ENCODE data around the gene NOTCH1.

NOTCH1 gene

GRCh38 chr9:136546697-136547501, 1.1 kb upstream of the NOTCH1 start:
- H3K9ac ChIP-seq (ENCODE audit: low read depth, low read length) = peak overlapping the region; percentile 47
- H3K27me3 ChIP-seq (ENCODE audit: control insufficient read depth, insufficient read depth, low read length) = no peaks in the 10 kb centered on the region
- H3K4me3 ChIP-seq (ENCODE audit: low read depth, low read length) = peak overlapping the region; percentile 53

GRCh38 chr9:136545692-136545964, 220 bp downstream of the NOTCH1 start:
- peak overlapping the region; percentile 72 for H3K4me3 ChIP-seq (ENCODE audit: low read depth, low read length)
- H3K9me3 ChIP-seq (ENCODE audit: control insufficient read depth, insufficient read depth, low read length) = no peaks in the 10 kb centered on the region
- no peak overlapping the region for H3K9ac ChIP-seq (ENCODE audit: low read depth, low read length)
- H3K4me1 ChIP-seq (ENCODE audit: control insufficient read depth, insufficient read depth, low read length) = peaks cover 3% of the 10 kb centered on the region
- peaks cover 22% of the 10 kb centered on the region for H3K36me3 ChIP-seq (ENCODE audit: control insufficient read depth, insufficient read depth, low read length)
- no peaks in the 10 kb centered on the region for H3K27me3 ChIP-seq (ENCODE audit: control insufficient read depth, insufficient read depth, low read length)

More at GRCh38 chr9:136546697-136547501, 1.1 kb upstream of the NOTCH1 start:
- Histone ChIP-seq H3K36me3 (ENCODE audit: control insufficient read depth, insufficient read depth, low read length) (peaks cover 11% of the 10 kb centered on the region), H3K9me3 (ENCODE audit: control insufficient read depth, insufficient read depth, low read length) (no peaks in the 10 kb centered on the region), H3K4me1 (ENCODE audit: control insufficient read depth, insufficient read depth, low read length) (peaks cover 3% of the 10 kb centered on the region)

DNA sequence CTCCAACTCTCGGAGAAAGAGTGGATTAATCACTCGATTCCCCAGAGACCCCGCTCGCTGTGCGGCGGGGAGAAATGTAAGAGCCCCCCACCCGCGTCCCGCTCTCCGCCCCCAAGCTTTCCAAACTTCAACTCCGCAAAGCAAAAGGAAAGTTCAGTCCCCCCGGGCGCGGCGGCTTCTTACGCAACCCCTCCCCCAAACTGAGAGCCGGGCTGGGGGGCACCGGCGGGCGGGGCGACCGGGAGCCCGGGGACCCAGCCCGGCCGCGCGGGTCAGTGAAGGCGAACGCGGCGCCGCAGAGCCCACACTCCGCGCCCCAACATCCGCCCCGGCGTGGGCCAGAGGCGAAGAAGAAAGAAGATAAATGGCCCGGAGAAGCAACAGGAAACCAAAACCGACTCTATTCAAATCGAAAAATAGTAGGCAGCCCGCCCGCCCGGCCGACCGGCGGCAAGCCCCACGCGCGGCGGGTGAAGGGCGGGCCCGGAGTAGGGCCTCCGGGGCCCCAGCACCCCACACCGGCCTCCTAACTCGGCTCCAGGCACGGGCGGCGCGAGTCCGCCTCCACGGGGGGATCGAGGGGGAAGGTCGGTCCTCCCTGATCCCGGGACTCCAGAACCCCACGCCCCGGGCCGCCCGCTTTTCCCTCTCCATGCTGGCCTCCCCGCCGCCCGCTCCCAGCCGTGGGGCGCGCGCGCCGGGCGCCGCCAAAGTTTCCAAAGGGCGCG, 720 bp downstream of the NOTCH1 start:
- H3K4me3 ChIP-seq (ENCODE audit: low read depth, low read length) = peak overlapping the region; percentile 72
- no peaks in the 10 kb centered on the region for H3K27me3 ChIP-seq (ENCODE audit: control insufficient read depth, insufficient read depth, low read length)
- peak overlapping the region; percentile 37 for H3K9ac ChIP-seq (ENCODE audit: low read depth, low read length)
- peaks cover 21% of the 10 kb centered on the region for H3K36me3 ChIP-seq (ENCODE audit: control insufficient read depth, insufficient read depth, low read length)
- no peaks in the 10 kb centered on the region for H3K9me3 ChIP-seq (ENCODE audit: control insufficient read depth, insufficient read depth, low read length)
- peaks cover 3% of the 10 kb centered on the region for H3K4me1 ChIP-seq (ENCODE audit: control insufficient read depth, insufficient read depth, low read length)

DNA sequence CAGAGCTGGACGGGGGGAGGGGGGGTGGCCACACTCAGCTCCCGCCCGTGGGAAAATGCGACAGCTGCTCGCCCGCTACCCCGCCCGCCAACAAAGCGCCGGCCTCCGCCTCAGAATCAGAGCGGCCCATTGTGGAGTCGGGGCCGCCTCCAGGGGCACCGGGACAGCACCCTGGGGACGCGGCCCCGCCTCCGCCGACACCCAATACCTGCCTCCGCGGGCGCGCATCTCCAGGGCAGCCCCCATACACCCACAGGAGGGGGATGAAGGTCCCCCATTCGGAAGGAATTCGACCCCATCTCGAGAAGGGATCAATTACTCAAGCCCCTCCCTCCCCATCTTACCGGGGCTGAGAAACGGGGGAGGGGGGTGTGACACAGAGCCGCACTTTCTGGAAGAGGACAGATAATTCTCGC, 1.3 kb downstream of the NOTCH1 start:
- Histone ChIP-seq H3K9me3 (ENCODE audit: control insufficient read depth, insufficient read depth, low read length) (no peaks in the 10 kb centered on the region), H3K4me1 (ENCODE audit: control insufficient read depth, insufficient read depth, low read length) (peaks cover 3% of the 10 kb centered on the region), H3K9ac (ENCODE audit: low read depth, low read length) (peak overlapping the region; percentile 37), H3K36me3 (ENCODE audit: control insufficient read depth, insufficient read depth, low read length) (peaks cover 19% of the 10 kb centered on the region), H3K4me3 (ENCODE audit: low read depth, low read length) (peak overlapping the region; percentile 72), H3K27me3 (ENCODE audit: control insufficient read depth, insufficient read depth, low read length) (no peaks in the 10 kb centered on the region)

DNA sequence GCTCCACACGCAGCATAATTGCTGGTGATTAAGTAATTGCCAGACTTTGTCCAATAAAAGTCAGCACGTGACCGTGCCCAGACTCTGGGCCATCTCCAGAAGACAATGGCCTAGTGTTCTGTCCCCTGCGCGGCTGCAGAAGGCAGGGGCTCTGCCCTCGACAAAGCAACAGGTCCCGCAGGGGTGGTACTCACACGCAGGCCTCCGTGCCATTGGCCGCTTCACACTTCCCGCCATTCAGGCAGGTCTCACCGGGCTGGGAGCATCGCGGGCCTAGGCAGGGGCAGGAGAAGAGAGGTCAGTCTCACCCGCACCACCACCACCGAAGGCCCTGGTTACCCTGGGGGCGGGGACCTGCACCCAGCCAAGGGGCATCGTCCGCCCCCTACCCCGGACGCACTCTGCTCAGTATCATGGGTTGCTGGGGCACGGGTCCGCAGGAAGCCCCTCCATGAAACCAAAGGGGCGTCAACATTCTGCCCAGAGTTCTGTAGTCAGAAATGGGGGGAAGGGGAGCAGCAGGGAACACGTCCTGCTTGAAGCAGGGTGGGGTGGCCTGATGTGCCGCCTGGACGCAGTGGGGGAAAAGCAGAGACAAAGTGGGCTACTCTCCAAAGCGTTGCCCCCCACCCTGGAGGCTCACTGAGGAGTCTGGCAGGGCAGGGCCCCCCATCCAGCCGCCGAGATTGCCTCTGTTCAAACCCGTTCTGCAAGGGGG, 1.9 kb downstream of the NOTCH1 start:
- Histone ChIP-seq H3K9ac (ENCODE audit: low read depth, low read length) (no peak overlapping the region), H3K4me3 (ENCODE audit: low read depth, low read length) (peak overlapping the region; percentile 72), H3K36me3 (ENCODE audit: control insufficient read depth, insufficient read depth, low read length) (peaks cover 19% of the 10 kb centered on the region), H3K4me1 (ENCODE audit: control insufficient read depth, insufficient read depth, low read length) (peaks cover 3% of the 10 kb centered on the region), H3K27me3 (ENCODE audit: control insufficient read depth, insufficient read depth, low read length) (no peaks in the 10 kb centered on the region), H3K9me3 (ENCODE audit: control insufficient read depth, insufficient read depth, low read length) (no peaks in the 10 kb centered on the region)

DNA sequence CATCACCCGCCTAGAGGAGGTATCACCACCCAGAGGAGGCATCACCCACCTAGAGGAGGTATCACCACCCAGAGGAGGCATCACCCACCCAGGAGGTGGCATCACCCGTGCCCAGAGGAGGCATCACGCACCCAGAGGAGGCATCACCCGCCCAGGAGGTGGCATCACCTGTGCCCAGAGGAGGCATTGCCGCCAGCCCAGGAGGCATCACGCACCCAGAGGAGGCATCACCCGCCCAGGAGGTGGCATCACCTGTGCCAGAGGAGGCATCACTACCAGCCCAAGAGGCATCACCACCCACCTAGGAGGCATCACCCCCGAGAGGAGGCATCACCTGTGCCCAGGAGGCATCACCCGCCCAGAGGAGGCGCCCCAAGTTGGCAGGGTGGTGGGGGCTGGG, 2.6 kb downstream of the NOTCH1 start:
- Histone ChIP-seq H3K27me3 (ENCODE audit: control insufficient read depth, insufficient read depth, low read length) (no peaks in the 10 kb centered on the region), H3K9ac (ENCODE audit: low read depth, low read length) (no peak overlapping the region), H3K9me3 (ENCODE audit: control insufficient read depth, insufficient read depth, low read length) (no peaks in the 10 kb centered on the region), H3K36me3 (ENCODE audit: control insufficient read depth, insufficient read depth, low read length) (peaks cover 19% of the 10 kb centered on the region), H3K4me3 (ENCODE audit: low read depth, low read length) (no peak overlapping the region), H3K4me1 (ENCODE audit: control insufficient read depth, insufficient read depth, low read length) (peaks cover 3% of the 10 kb centered on the region)

DNA sequence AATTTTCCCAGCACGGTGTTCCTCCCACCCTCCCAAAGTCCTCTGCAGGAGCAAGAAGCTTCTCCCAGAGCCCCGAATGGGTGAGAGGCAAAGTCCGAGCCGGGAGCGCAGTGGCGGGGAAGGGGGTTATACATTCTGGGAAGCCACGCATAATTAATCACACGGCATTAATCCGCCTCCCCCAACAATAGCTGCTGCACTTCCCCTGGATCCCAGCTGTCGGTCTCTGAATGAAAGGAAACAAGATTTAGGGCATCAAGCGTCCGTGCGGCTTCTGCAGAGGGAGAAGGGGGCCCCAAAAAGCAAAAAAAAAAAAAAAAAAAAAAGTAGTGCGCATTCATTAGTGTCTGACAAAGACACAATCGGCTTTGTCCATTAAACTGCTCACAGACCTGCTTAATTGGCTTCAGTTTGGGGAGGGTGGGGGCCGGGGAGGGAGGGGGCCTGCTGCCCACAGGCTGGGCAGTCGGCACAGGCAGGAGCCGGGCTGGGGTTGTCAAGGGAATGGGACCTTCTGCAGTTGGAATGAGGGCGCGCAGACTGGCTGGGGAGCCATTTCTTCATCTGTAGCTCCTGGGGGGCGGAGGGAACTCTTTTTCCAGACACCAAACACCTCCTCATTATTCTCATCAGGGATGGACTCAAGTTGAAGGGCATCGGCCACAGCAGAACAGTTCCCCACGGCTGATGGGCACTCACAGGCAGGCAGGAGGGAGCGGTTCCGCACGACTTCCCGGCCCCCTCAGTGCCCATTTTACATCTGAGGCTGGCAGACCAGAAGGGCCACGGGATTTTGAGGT, 3.4 kb downstream of the NOTCH1 start:
- Histone ChIP-seq H3K4me3 (ENCODE audit: low read depth, low read length) (no peak overlapping the region), H3K36me3 (ENCODE audit: control insufficient read depth, insufficient read depth, low read length) (peaks cover 19% of the 10 kb centered on the region), H3K4me1 (ENCODE audit: control insufficient read depth, insufficient read depth, low read length) (peaks cover 3% of the 10 kb centered on the region), H3K9me3 (ENCODE audit: control insufficient read depth, insufficient read depth, low read length) (no peaks in the 10 kb centered on the region), H3K27me3 (ENCODE audit: control insufficient read depth, insufficient read depth, low read length) (no peaks in the 10 kb centered on the region), H3K9ac (ENCODE audit: low read depth, low read length) (no peak overlapping the region)

- Histone ChIP-seq H3K27me3 (ENCODE audit: control insufficient read depth, insufficient read depth, low read length) (no peaks in the 10 kb centered on the region), H3K36me3 (ENCODE audit: control insufficient read depth, insufficient read depth, low read length) (peaks cover 19% of the 10 kb centered on the region), H3K9ac (ENCODE audit: low read depth, low read length) (no peak overlapping the region), H3K9me3 (ENCODE audit: control insufficient read depth, insufficient read depth, low read length) (no peaks in the 10 kb centered on the region), H3K4me3 (ENCODE audit: low read depth, low read length) (no peak overlapping the region), H3K4me1 (ENCODE audit: control insufficient read depth, insufficient read depth, low read length) (no peaks in the 10 kb centered on the region)
These were observed 4.1 kb downstream of the NOTCH1 start for GRCh38 chr9:136541709-136542108.

GRCh38 chr9:136541179-136541578, 4.7 kb downstream of the NOTCH1 start:
- Histone ChIP-seq H3K36me3 (ENCODE audit: control insufficient read depth, insufficient read depth, low read length) (peaks cover 19% of the 10 kb centered on the region), H3K9me3 (ENCODE audit: control insufficient read depth, insufficient read depth, low read length) (no peaks in the 10 kb centered on the region), H3K4me1 (ENCODE audit: control insufficient read depth, insufficient read depth, low read length) (no peaks in the 10 kb centered on the region), H3K27me3 (ENCODE audit: control insufficient read depth, insufficient read depth, low read length) (no peaks in the 10 kb centered on the region), H3K9ac (ENCODE audit: low read depth, low read length) (peak overlapping the region; percentile 47), H3K4me3 (ENCODE audit: low read depth, low read length) (no peak overlapping the region)

DNA sequence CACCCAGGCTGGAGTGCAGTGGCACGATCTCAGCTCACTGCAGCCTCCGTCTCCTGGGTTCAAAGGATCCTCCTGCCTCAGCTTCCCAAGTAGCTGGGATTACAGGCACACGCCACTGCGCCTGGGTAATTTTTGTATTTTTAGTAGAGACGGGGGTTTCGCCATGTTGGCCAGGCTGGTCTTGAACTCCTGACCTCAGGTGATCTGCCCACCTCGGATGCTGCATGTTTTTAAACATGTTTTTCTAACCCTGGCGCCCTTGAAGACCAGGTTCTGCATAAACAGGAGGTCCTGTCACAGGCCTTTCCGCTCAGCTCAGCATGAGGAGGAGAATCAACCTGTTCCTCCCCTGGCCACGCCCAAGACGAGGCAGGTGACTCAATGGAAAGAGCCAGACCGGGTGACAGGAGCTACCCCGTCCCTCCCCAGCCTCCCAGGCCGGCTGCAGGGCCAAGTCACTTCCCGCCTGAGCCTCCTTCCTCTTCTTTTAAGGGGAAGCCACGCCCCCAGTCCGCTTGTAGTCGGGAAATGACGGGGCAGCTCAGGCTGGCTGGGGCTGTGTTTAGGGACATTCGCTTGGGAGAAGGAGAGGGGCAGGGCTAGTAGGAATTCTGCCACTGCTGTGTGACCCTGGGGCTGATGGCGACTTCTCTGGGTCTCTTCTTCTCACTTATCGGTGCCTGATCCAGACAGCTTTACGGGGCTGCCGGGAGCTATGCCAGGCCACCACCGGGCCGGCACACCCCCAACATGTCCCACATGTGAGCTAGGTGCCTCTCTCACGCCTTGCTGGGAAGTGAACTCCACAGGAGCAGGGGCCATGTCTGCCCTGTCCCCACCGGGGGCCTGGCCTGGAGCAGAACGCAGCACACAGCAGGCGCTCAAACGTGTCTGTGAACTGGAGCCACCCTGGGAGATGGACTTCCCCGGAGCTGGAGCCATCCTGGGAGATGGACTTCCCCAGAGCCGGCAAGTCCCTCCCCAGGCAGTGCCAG, 6.1 kb downstream of the NOTCH1 start:
- no peak overlapping the region for H3K9ac ChIP-seq (ENCODE audit: low read depth, low read length)
- H3K36me3 ChIP-seq (ENCODE audit: control insufficient read depth, insufficient read depth, low read length) = peaks cover 19% of the 10 kb centered on the region
- no peak overlapping the region for H3K4me3 ChIP-seq (ENCODE audit: low read depth, low read length)
- H3K9me3 ChIP-seq (ENCODE audit: control insufficient read depth, insufficient read depth, low read length) = no peaks in the 10 kb centered on the region
- no peaks in the 10 kb centered on the region for H3K4me1 ChIP-seq (ENCODE audit: control insufficient read depth, insufficient read depth, low read length)
- no peaks in the 10 kb centered on the region for H3K27me3 ChIP-seq (ENCODE audit: control insufficient read depth, insufficient read depth, low read length)

All from iPS-15b (cell line).